HG03469 (cell line): ENCODE measurements around the gene TLE7.

Source experiments
- ATAC-seq: cut with Tn5 transposase; IDR thresholded peaks from one replicate; pipeline ENCODE4 v1.9.1; 2021; ENCODE audit warnings: mild to moderate bottlenecking, moderate library complexity, moderate number of reproducible peaks; ENCODE audit not compliant: unreplicated experiment

The TLE7 gene

DNA sequence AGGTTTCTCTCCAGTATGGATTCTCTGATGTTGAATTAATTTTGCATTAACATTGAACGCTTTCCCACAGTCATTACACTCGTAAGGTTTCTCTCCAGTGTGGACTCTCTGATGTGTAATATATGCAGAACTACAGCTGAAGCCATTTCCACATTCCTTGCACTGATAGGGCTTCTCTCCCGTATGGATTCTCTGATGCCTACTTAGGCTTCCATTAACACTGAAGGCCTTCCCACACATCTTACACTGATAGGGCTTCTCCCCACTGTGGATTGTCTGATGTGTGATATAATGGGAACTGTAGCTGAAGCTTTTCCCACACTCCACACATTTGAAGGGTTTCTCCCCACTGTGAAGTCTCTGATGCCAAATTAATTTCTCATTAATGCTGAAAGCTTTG, 7.2 kb upstream of the TLE7 start:
- ATAC-seq, result no peak

- ATAC-seq, result no peak
Observed at GRCh38 chr16:71448274-71448866, 6.5 kb upstream of the TLE7 start.

DNA sequence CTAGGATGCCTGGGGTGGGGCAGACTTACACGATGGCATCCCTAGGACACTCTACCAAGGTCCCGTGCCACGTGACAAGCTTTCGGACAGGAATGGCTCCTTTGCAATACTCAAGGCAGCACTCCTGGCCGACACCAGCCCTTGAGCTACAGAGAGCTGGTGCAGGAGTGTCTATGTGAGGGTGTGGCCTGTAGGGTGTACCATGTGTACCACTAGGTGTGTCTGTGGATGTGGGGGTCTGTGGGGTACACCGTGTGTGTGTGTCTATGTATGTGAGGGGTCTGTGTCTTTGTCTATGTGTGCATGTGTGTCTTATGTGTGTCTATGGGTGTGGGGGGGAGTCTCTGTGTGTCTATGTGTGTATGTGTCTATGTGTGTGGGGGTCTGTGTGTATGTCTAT, 1.9 kb upstream of the TLE7 start:
- no peak for ATAC-seq

DNA sequence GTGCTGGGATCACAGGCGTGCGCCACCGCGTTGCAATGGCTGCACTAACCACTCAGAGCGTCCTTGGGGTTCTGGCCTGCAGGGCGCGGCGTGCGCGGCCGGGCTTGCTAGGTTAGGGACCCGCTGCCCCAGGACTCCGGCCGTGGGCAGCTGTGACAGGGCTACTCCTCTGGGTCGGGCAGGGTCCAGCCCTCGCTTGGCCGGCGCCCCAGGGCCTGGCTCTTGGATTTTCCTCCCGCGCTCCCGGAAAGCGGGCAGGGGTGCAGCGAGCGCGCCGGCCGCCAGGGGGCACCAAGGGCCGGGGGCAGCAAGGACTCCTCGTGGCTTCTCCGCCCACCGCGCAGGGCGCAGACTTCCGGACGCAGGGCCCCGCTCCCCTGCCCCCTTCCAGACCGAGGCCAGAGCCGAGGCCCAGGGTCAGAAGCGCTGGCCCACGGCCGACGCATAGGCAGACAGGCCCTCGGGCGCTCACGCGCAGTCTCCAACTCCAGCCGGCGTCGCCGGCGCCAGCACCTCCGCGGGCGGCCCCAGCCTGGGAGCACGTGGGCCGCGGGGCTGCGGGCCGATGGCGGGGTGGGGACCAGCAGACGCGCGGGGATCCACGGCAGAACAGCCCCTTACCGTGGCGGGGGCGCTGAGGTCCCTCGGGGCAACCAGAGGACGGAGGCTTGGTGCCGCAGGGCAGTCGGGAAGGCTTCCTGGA, 355 bp downstream of the TLE7 start:
- no peak for ATAC-seq

DNA sequence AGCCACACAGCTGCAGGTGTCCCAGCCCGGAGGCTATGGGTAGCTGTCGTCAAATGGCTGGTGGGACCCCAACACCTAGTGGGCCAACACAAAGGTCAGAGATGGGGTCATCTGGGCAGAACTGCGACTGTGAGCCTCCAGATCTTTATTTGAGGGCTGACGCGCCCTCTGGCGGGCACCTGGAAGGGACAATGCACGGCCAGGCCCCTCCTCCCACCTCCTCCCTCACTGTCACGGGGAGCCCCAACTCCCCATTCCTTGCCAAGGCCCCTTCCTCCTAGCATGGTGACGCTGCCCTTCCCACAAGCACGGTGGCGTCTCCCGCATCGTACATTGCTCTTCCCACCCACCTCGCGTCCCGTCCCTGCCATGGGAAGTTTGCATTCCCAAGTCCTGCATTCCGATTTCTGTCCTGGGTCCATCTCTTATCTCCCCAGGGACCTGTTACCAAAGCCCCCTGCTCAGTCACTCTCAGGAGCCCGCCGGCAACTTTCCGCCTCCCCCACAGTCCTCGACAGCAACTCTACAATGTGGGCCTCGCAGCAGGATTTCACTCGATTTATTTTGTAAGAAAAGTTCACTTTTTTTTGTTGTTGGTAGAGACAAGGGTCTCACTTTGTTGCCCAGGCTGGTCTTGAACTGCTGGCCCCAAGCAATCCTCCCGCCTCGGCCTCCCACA, 1.0 kb downstream of the TLE7 start:
- ATAC-seq, result no peak

DNA sequence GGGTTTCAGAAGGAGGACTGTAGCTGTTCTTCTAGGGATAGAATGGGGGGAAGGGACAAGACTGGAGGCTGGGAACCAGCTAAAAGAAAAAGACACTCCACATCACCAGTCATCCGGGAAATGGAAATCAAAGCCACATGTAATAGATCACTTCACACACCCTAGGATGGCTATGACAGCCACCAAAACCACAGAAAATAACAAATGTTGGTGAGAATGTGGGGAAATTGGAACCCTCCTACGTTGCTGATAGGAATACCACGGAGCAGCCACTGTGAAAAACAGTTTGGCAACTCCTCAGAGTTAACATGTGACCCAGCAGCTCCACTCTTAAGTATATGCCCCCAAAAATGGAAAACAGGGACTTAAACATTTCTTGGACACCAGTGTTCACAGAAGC, 2.3 kb downstream of the TLE7 start:
- ATAC-seq, result no peak

GRCh38 chr16:71436473-71436872, 5.4 kb downstream of the TLE7 start:
- no peak for ATAC-seq

GRCh38 chr16:71432906-71433305, 8.9 kb downstream of the TLE7 start:
- ATAC-seq, result no peak

- no peak for ATAC-seq
Observed at GRCh38 chr16:71431991-71432390, 9.9 kb downstream of the TLE7 start.

DNA sequence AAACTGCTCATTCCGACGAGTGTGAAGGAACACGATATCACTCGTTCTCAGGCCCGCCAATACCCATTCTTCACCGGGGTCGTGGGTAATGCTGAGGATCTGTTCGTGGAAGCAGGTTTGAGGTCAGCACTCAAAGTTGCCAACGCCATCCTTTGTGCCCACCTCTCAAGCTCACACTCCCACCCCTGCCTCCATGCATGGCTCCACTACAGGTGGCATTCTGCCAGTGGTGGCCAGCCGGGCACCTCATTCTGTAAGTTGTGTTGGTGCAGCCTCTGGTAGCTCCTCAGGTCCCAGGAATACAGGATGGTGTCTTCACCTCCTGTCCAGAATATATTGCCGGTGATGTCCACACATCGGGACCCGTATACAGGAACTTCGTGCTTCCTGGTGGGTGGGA, 10.7 kb downstream of the TLE7 start:
- ATAC-seq, result no peak

DNA sequence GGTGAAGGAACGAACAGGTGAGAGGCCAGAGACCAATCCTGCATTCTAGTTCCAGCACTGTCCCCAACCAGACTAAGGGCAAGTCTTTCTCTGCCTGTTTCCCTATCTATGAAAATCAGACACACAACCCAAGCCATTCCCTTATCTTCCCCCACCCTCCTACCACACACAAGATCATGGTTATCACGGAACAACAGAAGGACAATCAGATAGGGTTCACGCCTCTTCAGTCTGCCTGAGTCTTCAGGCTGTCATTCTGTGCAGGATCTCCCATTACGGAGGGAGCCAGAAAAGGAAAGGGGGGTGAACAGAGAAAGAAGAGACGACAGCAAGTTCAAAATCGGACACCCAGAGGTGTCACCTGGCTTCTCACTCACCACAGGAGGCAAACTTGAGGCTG, 11.1 kb downstream of the TLE7 start:
- no peak for ATAC-seq

DNA sequence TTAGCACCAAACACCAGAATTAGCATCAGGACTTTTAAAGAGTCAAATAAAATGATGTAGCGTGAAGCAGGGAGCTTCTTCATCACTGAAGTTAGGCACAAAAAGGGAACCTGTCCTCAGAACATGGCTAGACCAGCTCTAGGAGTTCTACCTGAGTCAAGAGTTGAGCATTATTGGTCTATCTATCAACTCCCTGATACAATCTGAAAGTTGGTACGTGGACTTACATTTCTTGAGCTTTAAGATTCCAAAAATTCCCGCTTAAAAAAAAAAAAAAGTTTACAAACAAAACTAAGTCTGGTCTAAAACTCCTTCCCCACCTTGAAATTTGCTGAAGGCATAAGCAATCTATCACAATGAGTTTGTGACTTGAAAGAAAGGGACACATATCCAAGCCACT, 12.3 kb downstream of the TLE7 start:
- no peak for ATAC-seq

- no peak for ATAC-seq
Observed at GRCh38 chr16:71428883-71429282, 13.0 kb downstream of the TLE7 start.

- no peak for ATAC-seq
Observed at GRCh38 chr16:71428385-71428784, 13.5 kb downstream of the TLE7 start.

- no peak for ATAC-seq
Observed at GRCh38 chr16:71426880-71427615, 14.8 kb downstream of the TLE7 start.

- ATAC-seq, result no peak
Observed at GRCh38 chr16:71426069-71426879, 15.6 kb downstream of the TLE7 start.

DNA sequence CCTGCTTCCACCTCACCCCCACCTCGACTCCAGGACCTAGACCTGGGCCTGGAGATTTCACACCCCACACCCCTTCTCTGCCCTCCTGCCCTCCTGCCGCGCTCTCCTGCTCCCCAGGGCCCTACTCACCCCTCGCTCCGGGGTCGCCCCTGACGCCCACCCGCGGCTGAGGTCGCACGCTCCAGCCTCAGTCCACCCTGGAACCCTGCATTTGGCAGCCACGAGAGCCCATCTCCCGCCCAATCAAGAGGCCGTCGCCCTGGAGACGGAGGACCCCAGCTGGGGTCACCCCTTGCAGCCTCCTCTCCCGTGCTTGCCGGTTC, 16.1 kb downstream of the TLE7 start:
- no peak for ATAC-seq

GRCh38 chr16:71424626-71425025, 17.2 kb downstream of the TLE7 start:
- no peak for ATAC-seq

DNA sequence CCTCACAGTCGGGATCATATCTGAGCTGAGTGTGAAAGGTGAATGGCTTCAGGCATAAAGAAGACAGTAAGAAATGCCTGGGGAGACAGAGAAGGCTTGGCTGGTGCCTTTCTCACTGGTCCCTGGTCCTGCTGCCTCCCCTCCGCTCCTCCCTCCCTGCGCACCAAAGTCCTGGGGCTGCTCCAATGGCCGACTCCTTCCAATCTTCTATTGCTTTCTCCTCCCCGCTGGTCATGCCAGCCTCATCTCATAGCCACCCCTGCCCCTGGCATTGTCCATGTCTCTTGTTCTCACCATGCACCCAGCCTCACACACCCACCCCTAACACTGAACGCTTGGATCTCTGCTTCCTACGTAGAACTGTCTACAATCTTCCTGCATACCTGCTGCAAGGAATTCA, 18.0 kb downstream of the TLE7 start:
- ATAC-seq, result no peak

DNA sequence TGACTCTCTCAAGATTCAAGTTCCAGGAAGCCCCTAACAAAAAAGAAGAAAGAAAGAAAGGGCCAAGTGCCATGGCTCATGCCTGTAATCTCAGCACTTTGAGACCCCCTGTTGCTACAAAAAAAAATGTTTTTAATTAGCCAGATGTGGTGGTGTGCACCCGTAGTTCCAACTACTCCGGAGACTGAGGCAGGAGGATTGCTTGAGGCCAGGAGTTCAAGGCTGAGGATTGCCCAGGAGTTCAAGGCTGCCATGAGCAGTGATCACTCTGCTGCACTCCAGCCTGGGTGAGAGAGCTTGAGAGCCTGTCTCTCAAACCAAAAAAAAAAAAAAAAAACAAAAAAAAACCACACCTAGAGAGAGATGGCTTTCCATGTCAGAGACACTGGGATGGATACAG, 18.8 kb downstream of the TLE7 start:
- ATAC-seq, result no peak

- ATAC-seq, result no peak
Observed at GRCh38 chr16:71421911-71422310, 19.9 kb downstream of the TLE7 start.
